Nephron progenitor cell (in vitro differentiated cells): ENCODE data around the gene L1CAM.

ENCODE experiments used
- DNase-seq: peaks from one replicate; pipeline ENCODE4 v3.0.0; 2021
- H3K27ac Mint-ChIP-seq: 2 replicates; pipeline ENCODE4 v1.8.0; 2021; ENCODE audit warnings: mild to moderate bottlenecking, moderate library complexity, mixed read lengths
- H3K27me3 Mint-ChIP-seq: 2 replicates; pipeline ENCODE4 v1.8.0; 2021; ENCODE audit warnings: mild to moderate bottlenecking, low read depth, mixed read lengths; ENCODE audit not compliant: poor library complexity
- H3K36me3 Mint-ChIP-seq: 2 replicates; pipeline ENCODE4 v1.8.0; 2021; ENCODE audit warnings: low read depth, mixed read lengths
- H3K4me1 Mint-ChIP-seq: 2 replicates; pipeline ENCODE4 v1.8.0; 2021; ENCODE audit warnings: mixed read lengths
- H3K4me3 Mint-ChIP-seq: 2 replicates; pipeline ENCODE4 v1.8.0; 2021; ENCODE audit warnings: mild to moderate bottlenecking, moderate library complexity, mixed read lengths
- H3K9me3 Mint-ChIP-seq: 2 replicates; pipeline ENCODE4 v1.8.0; 2021; ENCODE audit warnings: mild to moderate bottlenecking, moderate library complexity, mixed read lengths
- TF ChIP-seq, protein P1 (sequence below): fragments of 200-600 bp; sonication (generic); IDR thresholded peaks from 2 replicates; pipeline ENCODE4 v1.5.0; 2021; ENCODE audit warnings: antibody characterized with exemption

The L1CAM gene

GRCh38 chrX:153928846-153929245 lies 42.9 kb upstream of the L1CAM start:
- peaks cover 32% of the 10 kb centered on the region for H3K4me1 Mint-ChIP-seq
- TF ChIP-seq, protein P1, sequence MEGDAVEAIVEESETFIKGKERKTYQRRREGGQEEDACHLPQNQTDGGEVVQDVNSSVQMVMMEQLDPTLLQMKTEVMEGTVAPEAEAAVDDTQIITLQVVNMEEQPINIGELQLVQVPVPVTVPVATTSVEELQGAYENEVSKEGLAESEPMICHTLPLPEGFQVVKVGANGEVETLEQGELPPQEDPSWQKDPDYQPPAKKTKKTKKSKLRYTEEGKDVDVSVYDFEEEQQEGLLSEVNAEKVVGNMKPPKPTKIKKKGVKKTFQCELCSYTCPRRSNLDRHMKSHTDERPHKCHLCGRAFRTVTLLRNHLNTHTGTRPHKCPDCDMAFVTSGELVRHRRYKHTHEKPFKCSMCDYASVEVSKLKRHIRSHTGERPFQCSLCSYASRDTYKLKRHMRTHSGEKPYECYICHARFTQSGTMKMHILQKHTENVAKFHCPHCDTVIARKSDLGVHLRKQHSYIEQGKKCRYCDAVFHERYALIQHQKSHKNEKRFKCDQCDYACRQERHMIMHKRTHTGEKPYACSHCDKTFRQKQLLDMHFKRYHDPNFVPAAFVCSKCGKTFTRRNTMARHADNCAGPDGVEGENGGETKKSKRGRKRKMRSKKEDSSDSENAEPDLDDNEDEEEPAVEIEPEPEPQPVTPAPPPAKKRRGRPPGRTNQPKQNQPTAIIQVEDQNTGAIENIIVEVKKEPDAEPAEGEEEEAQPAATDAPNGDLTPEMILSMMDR: no peak
- H3K27ac Mint-ChIP-seq: no peak overlapping the region
- peaks cover 18% of the 10 kb centered on the region for H3K36me3 Mint-ChIP-seq
- H3K27me3 Mint-ChIP-seq: peaks cover 3% of the 10 kb centered on the region
- DNase-seq: no peak
- H3K9me3 Mint-ChIP-seq: peaks cover 58% of the 10 kb centered on the region
- no peak overlapping the region for H3K4me3 Mint-ChIP-seq

DNA sequence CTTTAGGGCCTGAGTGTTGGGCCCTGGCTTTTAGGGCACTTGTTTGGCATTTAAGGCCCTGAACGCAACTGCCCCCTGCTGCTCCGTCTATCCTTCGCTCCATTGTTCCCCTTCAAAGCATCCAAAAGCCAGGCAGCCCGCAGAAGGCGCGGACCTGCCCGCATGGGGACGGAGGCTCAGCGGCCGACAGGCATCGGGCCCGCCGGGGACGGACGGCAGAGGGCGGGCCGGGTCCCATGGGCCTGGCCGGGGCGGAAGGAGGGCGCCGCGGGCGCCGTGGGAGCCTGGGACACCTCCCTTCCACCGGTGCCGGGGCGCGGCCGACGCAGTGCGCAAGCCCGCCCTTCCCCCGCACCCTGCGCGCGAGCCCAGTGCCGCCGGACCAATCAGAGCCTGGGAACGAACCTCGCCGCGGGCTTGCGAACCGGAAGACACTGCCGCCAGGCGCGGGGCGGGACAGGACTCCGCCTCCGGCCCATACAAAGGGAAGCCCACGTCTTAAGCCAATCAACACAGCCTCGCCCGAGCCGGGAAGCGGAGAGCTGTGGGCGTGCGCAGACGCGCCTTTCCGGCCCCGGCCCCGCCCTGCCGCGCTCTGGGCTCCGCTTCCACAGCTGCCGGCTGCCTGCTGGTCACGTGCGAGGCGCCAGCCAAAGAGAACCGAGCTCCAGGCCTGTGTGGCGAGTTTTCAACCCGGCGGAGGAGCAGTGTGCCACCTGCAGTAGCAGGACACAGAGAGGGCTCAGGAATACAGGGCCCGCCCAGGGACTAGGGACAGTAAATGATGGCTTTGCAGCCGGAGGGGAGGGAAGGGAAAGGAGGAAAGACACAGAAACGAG lies 42.2 kb upstream of the L1CAM start:
- Mint-ChIP-seq H3K27ac (peak overlapping the region; percentile 98), H3K4me3 (peak overlapping the region; percentile 82), H3K9me3 (peaks cover 58% of the 10 kb centered on the region), H3K4me1 (peaks cover 28% of the 10 kb centered on the region), H3K27me3 (peaks cover 3% of the 10 kb centered on the region), H3K36me3 (peaks cover 18% of the 10 kb centered on the region)
- TF ChIP-seq, protein P1: no peak
- DNase-seq: peak; percentile 90

DNA sequence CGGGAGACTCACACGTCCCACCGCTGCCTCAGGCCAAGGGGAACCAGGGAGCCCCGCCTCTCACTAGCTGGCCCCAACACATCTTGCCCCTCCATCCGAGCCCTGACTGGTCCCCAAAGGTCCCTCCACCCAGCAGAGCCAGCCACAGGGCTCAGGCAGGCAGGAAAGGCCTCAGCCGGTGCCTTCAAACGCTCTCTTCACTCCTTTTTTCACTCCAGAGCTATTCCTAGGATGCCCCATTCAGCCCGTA lies 41.6 kb upstream of the L1CAM start:
- Mint-ChIP-seq H3K4me3 (peak overlapping the region; percentile 82), H3K27me3 (peaks cover 3% of the 10 kb centered on the region), H3K27ac (peak overlapping the region; percentile 74), H3K4me1 (peaks cover 31% of the 10 kb centered on the region), H3K36me3 (peaks cover 18% of the 10 kb centered on the region), H3K9me3 (peaks cover 58% of the 10 kb centered on the region)
- DNase-seq: no peak
- TF ChIP-seq, protein P1: no peak

- H3K9me3 Mint-ChIP-seq: peaks cover 58% of the 10 kb centered on the region
- peaks cover 37% of the 10 kb centered on the region for H3K4me1 Mint-ChIP-seq
Observed at GRCh38 chrX:153926858-153927671, 41.1 kb upstream of the L1CAM start.

GRCh38 chrX:153926552-153926857 lies 40.5 kb upstream of the L1CAM start:
- no peak for DNase-seq
- Mint-ChIP-seq H3K27ac (no peak overlapping the region), H3K4me3 (peak overlapping the region; percentile 82)

More at GRCh38 chrX:153926858-153927671, 41.1 kb upstream of the L1CAM start:
- Mint-ChIP-seq H3K27ac (peak overlapping the region; percentile 74), H3K4me3 (peak overlapping the region; percentile 82), H3K36me3 (peaks cover 18% of the 10 kb centered on the region), H3K27me3 (peaks cover 3% of the 10 kb centered on the region)
- TF ChIP-seq, protein P1: no peak
- DNase-seq: no peak

More at GRCh38 chrX:153926552-153926857, 40.5 kb upstream of the L1CAM start:
- Mint-ChIP-seq H3K36me3 (peaks cover 15% of the 10 kb centered on the region), H3K4me1 (peaks cover 41% of the 10 kb centered on the region), H3K27me3 (peaks cover 3% of the 10 kb centered on the region), H3K9me3 (peaks cover 53% of the 10 kb centered on the region)
- TF ChIP-seq, protein P1: no peak
